ENCODE measurements around the gene FBXW11. TPM values are rescaled to one million over a fixed set of nuclear protein-coding genes. Genes with fewer than 3 reads are reported as not detected.
A peak's percentile ranks its signal among the peaks of the same experiment; 100 is the strongest.

Gene FBXW11
- total and polyA plus RNA-seq, 8 donors = 47.6 to 56.9 (median 54.4) TPM

DNA sequence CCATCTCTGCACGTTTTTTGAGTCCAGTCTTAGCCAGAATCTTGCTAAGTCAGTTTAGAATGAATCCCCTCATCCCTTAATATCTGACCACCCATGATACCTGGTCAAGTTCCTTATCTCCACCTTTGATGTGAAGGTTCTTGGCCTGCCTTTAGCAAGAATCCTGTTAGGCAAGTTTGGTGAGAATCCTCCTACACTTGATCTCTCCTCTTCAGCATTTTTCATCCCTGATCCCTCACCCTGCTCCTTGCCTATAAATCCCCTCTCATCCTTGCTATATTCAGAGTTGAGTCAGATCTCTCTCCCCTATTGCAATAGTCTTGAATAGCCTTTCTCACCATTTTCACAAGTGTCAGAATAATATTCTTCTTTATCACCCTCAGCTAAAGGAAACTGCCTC, 189.8 kb downstream of the FBXW11 start:
- Histone ChIP-seq H3K9me3 (no peaks in the 10 kb centered on the region), H3K4me1 (peaks cover 0 to 3% of the 10 kb centered on the region in 2 donors), H3K4me3 (no peak overlapping the region), H3K36me3 (no peaks in the 10 kb centered on the region), H3K27me3 (no peaks in the 10 kb centered on the region), H3K27ac (no peak overlapping the region)
- no peak for DNase-seq
- no peak for ATAC-seq
- intact Hi-C loops (cut with DNase I) = no loop called here
- TF ChIP-seq, protein P1, sequence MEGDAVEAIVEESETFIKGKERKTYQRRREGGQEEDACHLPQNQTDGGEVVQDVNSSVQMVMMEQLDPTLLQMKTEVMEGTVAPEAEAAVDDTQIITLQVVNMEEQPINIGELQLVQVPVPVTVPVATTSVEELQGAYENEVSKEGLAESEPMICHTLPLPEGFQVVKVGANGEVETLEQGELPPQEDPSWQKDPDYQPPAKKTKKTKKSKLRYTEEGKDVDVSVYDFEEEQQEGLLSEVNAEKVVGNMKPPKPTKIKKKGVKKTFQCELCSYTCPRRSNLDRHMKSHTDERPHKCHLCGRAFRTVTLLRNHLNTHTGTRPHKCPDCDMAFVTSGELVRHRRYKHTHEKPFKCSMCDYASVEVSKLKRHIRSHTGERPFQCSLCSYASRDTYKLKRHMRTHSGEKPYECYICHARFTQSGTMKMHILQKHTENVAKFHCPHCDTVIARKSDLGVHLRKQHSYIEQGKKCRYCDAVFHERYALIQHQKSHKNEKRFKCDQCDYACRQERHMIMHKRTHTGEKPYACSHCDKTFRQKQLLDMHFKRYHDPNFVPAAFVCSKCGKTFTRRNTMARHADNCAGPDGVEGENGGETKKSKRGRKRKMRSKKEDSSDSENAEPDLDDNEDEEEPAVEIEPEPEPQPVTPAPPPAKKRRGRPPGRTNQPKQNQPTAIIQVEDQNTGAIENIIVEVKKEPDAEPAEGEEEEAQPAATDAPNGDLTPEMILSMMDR (IDR thresholded peaks at IDR 0.05) = no peak

DNA sequence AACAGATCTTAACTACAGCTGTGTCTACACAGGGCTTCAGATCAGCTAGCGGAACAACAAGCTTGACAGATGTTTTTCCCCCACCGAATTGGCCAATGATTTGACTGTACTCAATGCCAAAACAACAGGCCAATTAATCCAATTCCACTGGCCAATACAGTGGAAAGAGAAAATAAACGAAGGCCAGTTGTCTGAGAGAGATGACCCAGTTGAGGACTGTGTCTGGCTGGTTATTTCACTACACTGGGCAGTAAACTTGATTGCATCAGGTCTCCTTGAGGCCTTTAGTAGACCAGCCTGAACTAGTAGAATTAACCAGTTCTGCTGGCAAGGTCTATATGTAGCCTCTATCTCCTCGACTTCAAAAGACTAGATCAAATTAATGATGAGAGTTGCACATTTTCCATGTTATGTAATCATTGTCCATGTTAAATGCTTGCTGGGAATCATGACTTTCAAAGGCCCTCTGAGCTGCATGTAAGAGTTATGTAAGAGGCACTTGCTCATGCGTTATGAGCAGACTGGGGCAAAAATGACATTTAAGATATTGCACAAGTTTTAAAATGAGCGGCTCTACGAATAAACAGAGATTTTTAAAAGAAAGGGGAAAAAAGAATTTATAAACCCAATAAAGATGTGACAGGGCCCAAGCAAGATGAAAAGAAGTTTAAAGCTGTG, 192.5 kb downstream of the FBXW11 start:
- no peak overlapping the region for H3K4me3 ChIP-seq
- H3K27ac ChIP-seq = no peak overlapping the region
- DNase-seq (peak in 1 of 4 donors; percentile 20), ATAC-seq (no peak)
- TF ChIP-seq, protein P1 (IDR thresholded peaks at IDR 0.05) = no peak
- no peaks in the 10 kb centered on the region for H3K27me3 ChIP-seq
- H3K9me3 ChIP-seq = peaks cover 0 to 4% of the 10 kb centered on the region in 2 donors
- no peaks in the 10 kb centered on the region for H3K36me3 ChIP-seq
- intact Hi-C loops (cut with DNase I) = no loop called here
- peaks cover 0 to 3% of the 10 kb centered on the region in 2 donors for H3K4me1 ChIP-seq

DNA sequence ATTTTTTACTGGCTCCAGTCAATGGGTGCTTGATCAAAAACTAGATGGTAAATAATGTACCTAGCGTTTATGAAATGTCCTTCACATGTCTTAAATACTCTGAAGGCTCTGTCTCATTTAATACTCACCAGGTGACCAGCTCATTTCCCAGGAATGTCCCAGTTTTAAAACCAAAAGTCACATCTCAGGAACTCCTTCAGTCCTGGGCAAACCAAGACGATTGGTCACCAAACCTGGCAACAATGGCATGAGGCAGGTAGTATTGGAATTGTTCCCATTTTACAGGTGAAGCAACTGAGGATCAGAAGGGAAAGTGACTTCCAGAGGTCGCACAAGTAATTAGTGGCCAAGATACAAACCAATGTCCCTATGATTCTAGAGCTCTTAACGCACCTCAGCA, 193.2 kb downstream of the FBXW11 start:
- Histone ChIP-seq H3K4me3 (no peak overlapping the region), H3K27ac (no peak overlapping the region), H3K36me3 (no peaks in the 10 kb centered on the region), H3K27me3 (peaks cover 0 to 3% of the 10 kb centered on the region in 2 donors), H3K9me3 (peaks cover 0 to 4% of the 10 kb centered on the region in 2 donors), H3K4me1 (peaks cover 0 to 3% of the 10 kb centered on the region in 2 donors)
- intact Hi-C loops (cut with DNase I) = no loop called here
- DNase-seq (no peak), ATAC-seq (no peak)
- TF ChIP-seq, protein P1 (IDR thresholded peaks at IDR 0.05) = no peak

Other genes starting within 250 kb of the FBXW11 start
- not detected for gene SMIM23, start 220.8 kb downstream of the FBXW11 start, total RNA-seq
- not detected for gene SMIM23, start 220.8 kb downstream of the FBXW11 start, polyA plus RNA-seq (ENCODE audit: insufficient read length in 6 of 6)
- 10 to 100 TPM; 33.6 to 83.2 TPM for gene STK10, start 181.6 kb upstream of the FBXW11 start, total RNA-seq
- gene STK10, start 181.6 kb upstream of the FBXW11 start, polyA plus RNA-seq (ENCODE audit: insufficient read length in 6 of 6) = 10 to 100 TPM; 18.6 to 22.5 (median 21.4) TPM
- gene EFCAB9, start 187.5 kb upstream of the FBXW11 start, total RNA-seq = not detected
- not detected for gene EFCAB9, start 187.5 kb upstream of the FBXW11 start, polyA plus RNA-seq (ENCODE audit: insufficient read length in 6 of 6)

All from left lung (tissue), 10 donors.